AG08395 (cell line): ENCODE results near the gene FOXN1.
A peak's percentile ranks its signal among the peaks of the same experiment; 100 is the strongest.

ENCODE experiments used
- DNase-seq: peaks from one replicate; pipeline ENCODE4 v3.0.0; 2012; ENCODE audit warnings: mixed read lengths, low spot score

FOXN1 gene

DNA sequence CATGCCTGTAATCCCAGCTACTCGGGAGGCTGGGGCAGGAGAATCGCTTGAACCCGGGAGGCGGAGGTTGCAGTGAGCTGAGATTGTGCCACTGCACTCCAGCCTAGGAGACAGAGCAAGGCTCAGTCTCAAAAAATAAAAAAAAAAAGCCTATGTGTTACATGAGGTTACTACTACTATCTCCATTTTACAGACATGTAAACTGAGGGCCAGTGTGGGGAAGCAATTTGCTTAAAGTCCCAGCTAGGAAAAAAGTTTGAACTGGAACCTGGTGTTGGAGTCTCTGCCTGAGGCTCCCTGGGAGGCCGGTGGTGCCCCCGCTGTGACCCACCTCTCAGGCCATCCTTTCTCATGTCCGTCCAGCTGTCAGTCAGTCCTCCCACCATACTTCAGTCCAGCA lies 28.2 kb upstream of the FOXN1 start:
- no peak for DNase-seq

- no peak for DNase-seq
These were observed 27.2 kb upstream of the FOXN1 start for GRCh38 chr17:28478712-28479615.

DNA sequence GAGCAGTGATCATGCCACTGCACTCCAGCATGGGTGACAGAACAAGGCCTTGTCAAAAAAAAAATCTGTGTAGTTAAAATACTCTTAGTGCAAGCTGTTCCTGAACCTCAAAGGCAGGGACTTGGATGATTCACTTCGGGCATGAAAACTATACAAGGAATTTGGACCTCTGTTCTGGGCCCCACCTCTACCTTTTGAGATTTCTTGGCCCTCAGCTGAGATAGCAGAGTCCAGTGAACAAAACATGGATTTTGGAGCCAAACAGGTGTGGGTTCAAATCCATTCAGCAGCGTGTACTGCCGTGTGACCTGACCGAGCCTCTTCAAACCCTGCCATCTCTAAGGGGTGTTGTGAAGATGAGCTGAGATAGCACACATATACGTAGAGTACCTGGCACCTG lies 25.9 kb upstream of the FOXN1 start:
- DNase-seq, result no peak

GRCh38 chr17:28480799-28481571 lies 25.2 kb upstream of the FOXN1 start:
- DNase-seq, result no peak

DNA sequence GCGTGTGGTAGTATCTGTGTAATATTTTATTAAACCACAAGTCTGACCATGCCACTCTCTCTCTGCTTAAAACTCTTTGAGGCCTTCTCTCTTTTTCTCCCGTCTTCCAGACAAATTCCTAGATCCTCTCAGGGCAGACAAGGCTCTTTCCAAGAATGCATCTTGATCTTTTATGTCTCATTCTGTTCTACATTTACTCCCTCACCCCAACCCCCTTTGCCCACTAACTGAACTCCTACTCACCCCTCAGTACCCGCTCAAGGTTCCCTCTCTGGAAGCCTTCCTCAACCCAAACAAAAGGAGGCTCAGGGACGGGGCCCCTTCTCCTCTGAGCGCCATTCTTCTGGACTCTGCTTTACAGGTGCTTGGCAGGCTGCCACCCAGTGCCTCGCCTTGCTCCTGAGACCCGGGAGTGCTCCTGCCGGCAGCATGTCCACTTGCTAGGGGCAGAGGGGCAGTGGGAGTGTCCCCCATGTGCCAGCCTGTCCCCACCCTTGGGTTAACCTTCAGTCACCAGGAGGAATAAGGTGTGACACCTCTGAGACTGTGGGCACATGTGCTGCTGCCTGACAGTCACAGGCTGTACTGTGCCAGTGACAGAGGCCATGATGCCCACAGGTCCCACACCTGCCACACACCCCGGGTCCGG lies 23.5 kb upstream of the FOXN1 start:
- no peak for DNase-seq

DNA sequence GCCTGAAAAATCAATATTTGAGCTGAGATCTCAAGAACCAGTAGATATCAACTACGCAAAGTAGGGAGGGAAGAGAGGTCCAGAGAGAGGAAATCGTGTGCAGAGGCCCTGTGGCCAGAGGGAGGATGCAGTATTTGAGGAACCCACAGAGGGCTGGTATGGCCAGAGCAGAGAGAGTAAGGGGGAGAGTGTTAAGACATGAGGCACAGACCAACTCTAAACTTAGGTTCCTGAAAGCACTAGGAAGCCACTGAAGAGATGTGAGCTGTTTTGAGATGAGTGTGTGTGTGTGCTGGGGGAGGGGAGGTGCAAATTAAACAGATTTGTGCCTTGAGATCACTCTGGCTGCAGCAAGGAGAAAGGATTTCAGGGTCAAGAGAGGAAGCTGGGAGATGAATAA lies 21.9 kb upstream of the FOXN1 start:
- no peak for DNase-seq

DNA sequence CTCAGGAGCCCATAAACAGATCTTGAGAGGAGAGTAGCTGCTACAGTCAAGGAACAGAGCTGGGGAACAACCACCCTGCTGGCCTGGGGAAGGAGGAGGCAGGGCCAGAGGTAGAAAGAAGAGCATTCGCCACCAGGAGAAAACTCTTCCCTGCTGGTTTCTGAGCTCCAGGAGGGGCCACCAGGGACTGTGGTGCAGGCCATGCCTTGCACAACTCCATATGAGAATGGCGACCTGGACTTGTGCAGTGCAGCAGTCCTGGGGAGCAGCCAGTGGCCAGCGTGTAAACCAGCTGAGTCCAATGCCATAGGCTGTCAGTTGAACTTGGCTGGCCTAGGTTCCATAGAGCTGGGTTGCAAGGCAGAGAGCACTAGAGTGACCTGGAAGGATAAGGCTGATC lies 21.1 kb upstream of the FOXN1 start:
- no peak for DNase-seq

DNA sequence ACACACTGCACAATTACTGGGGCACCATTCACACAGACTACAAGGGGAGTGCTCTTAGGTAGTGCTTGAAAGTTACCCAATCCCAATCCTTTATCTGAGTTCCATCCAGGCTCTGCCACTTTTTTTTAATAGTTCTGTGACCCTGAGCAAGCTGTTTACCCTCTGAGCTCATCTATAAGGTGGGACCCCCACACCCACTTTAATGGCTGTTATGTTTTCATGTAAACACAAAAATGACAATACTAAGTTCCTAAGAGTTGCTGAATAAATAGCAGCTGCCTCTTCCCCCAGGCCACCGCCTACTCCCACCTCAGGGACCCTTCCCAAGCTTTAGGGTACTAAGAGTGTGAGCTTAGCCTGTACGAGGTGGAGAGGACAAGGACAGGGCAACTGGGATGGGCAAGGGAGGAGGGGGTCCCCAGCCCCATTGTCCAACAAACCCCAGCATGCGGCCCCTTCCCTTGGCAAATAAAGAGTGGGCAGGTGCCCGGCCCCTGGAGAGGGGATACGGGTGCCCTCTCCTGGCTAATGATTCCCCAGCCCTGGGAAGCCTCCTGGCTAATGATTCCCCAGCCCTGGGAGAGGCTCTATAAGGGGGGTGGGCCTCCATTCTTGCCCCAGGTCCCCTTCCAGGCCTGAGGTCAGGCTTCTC lies 18.1 kb upstream of the FOXN1 start:
- no peak for DNase-seq

DNA sequence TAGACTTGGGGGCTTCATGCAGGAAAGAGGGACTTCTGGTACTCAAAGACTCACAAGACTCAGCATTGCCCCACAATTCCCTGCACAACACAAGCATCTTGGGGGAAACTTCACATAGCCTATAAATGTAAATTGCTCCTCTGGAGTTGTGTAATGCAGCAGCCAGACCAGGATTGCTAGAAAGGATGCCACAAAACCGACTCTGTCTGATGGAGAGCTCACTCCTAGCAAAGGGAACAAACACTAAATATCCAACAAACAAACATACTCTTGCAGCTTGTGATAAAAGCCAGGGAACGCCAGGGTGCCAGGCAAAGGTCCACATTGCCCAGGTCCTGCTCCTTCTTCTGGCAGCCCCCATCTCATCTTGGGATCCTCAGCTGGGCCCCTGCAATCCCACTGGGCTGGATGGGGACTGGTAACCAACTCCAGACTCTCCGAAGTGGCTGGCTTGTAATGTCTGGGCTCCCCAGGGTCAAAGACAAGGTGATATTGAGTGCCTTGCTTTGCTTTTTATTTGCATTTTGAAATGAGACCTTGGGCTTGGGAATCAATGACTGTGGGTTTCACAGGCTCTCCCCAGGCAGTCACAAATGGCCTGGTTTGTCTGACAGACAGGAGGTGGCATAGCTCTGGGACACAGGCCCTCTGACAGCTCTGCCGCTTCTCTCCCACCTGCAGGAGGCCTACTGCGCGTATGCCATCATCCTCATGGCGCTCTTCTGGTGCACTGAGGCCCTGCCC lies 17.4 kb upstream of the FOXN1 start:
- DNase-seq, result no peak

DNA sequence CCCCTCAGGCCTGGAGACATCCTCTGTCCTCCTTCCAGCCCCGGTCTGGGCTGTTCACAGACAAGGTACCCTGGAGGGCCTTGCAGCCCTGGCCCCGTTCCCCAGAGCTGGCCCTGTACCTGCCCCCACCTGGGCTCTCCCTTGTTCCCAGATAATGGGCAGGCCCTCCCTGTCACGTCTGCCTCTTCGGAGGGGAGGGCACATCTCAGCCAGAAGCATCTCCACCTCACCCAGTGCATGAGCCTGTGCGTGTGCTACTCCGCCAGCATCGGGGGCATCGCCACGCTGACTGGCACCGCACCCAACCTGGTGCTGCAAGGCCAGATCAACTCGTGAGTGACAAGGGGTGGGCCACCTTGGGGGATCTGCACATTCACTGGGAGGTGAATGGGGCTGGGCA lies 14.9 kb upstream of the FOXN1 start:
- DNase-seq, result no peak

- no peak for DNase-seq
These were observed 14.3 kb upstream of the FOXN1 start for GRCh38 chr17:28491860-28492259.

- DNase-seq, result no peak
These were observed 13.5 kb upstream of the FOXN1 start for GRCh38 chr17:28492352-28493310.

DNA sequence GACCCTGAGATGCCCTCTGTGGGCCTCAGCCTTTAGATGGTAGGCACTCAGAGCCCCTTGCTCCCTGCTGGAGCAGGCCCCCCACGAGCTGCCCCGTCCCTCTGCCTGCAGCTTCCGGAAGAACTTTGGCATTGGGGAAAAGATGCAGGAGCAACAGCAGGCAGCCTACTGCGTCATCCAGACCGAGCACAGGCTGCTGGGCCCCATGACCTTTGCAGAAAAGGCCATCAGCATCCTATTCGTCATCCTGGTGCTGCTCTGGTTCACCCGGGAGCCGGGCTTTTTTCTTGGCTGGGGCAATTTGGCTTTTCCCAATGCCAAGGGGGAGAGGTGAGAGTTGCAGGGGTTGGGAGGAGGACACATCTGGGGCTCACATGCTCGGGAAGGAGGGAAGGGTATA lies 12.7 kb upstream of the FOXN1 start:
- peak; percentile 41 for DNase-seq

DNA sequence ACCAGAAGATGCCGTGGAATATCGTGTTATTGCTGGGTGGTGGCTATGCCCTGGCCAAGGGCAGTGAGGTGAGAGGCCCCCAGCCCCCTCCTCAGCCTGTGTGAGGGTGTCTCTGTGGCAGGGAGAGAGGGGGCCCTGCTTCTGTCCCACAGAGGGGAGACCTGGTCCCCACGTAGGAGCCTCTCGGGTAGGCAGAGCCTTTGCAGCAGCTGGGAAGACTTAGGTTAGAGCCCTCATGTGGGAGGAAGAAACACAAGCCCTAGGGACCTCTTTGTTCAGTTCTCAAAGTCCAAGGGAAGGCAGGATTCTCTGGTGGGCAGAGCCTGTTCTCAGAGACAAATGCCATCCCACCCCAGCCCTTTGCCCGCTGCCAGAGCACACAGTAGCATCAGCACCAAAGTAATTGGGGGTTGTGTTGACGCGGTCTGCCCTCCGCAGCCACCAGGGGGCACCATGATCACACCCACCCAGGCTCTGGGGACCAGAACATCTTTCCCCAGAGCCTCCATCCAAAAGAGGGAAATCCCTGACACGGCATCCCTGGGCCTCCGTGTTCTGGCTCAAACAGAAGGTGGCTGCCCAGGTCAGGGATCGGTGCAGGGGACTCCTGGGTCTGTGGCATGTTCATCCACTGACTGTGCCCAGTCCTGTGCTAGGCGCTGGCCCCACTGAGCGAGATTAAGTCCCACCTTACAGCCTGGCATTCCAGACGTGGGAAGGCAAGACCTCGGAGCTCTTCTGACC lies 11.5 kb upstream of the FOXN1 start:
- DNase-seq, result peak; percentile 93

DNA sequence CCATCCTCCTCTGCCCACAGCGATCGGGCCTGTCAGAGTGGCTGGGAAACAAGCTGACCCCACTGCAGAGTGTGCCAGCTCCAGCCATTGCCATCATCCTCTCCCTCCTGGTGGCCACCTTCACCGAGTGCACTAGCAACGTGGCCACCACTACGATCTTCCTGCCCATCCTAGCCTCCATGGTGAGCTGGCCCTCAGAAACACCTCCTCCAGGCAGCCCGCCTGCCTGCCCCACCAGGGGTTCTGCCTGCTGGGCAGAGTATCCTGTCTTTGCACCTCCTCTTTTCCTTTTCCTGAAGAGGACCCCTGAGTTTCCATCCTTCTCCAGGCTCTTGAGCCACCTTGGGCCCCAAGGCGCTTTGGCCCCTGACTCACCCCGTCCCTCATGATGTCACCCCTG lies 10.5 kb upstream of the FOXN1 start:
- no peak for DNase-seq

DNA sequence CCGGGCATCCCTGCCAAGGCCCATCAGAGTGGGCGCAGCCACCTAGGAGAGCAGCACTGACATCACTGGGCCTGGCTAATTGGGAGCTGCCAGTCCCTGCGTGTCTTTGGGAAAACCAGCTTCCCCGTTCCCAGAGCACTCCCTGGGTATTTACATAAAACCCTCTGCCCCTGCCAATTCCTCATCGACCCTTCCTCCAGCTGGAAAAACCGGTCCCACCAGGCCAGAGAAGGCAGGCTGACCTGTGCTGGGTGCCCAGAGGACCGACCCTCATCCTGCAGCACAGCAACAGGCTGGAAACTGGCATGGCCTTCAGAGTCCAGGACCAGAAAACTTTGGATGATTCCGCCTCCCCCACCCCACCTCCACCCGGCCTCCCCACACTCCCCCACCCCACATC lies 8.2 kb upstream of the FOXN1 start:
- no peak for DNase-seq

GRCh38 chr17:28498652-28499363 lies 7.3 kb upstream of the FOXN1 start:
- DNase-seq, result no peak

DNA sequence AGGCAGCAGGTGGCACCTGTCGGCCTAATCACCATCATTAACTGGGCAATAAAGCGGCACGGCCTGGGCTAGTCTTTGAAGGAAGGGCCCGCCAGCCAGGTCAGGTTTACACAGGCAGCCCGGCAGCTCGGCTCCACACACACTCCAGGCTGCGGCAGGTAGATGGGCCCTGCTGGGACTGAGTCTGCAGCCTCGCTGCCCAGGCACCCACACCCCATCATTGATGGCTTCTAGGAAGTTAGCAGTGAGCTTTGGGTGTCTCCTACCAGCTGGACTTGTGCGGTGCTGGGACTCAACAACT lies 6.8 kb upstream of the FOXN1 start:
- DNase-seq, result no peak

DNA sequence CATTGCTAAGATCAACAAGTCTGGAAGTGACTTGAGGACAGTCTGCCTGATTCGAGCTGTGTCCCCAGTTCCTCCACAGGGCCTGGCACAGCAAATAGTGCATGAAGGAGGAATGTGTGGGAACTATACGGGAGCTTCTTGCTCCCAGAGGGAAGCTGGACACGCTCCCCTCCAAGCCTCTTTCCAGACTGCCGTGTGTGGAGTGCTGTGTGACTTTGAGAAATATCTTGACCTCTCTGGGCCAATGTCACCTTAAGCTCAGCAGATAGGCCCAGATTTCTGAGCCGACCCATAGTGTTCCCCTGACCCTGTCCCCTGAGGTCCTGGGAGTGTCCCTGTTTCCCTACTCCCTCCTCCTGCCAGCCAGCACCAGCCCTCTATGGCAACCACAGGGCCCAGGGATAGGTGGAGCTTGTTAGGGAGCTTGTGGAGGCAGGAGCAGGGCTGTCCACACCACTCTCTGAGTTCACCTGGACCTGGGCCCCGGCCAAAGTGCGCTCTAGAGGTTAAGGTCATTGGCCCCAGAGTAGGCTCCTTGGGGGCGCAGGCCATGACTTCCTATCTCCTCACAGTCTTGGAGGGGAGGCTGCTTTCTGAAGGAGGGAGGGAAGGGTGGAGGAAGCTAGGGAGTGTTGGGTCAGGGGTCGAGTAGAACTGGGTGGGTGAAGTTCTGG lies 6.3 kb upstream of the FOXN1 start:
- no peak for DNase-seq
